BE2C (cell line): ENCODE data around the gene SZT2.

Experiments used
- DNase-seq: peaks from one replicate; pipeline ENCODE4 v3.0.0-alpha.2; 2020
- H3K27me3 ChIP-seq: fragments of 250-450 bp; sonication (Bioruptor Pico); 2 replicates; pipeline ENCODE4 v1.5.1; 2020; ENCODE audit warnings: mild to moderate bottlenecking
- H3K36me3 ChIP-seq: fragments of 250-450 bp; sonication (Bioruptor Pico); 2 replicates; pipeline ENCODE4 v1.5.1; 2020; ENCODE audit warnings: mild to moderate bottlenecking
- H3K4me1 ChIP-seq: fragments of 250-450 bp; sonication (Bioruptor Pico); 2 replicates; pipeline ENCODE4 v1.5.1; 2020
- H3K4me3 ChIP-seq: 2 replicates; pipeline ENCODE4 v1.5.1; 2011; ENCODE audit warnings: low read depth, low read length
- H3K9me3 ChIP-seq: fragments of 250-450 bp; sonication (Bioruptor Pico); 2 replicates; pipeline ENCODE4 v1.5.1; 2020
- CTCF ChIP-seq: IDR thresholded peaks from 2 replicates; pipeline ENCODE4 v1.5.1; 2012; ENCODE audit warnings: mild to moderate bottlenecking, low read depth, low read length

SZT2 gene

GRCh38 chr1:43436371-43436770 lies 46.7 kb downstream of the SZT2 start:
- Histone ChIP-seq H3K4me1 (no peaks in the 10 kb centered on the region), H3K27me3 (no peaks in the 10 kb centered on the region)
- TF ChIP-seq CTCF, result no peak

GRCh38 chr1:43437031-43437973 lies 47.6 kb downstream of the SZT2 start:
- Histone ChIP-seq H3K9me3 (no peaks in the 10 kb centered on the region), H3K36me3 (no peaks in the 10 kb centered on the region), H3K4me3 (no peak overlapping the region), H3K27me3 (no peaks in the 10 kb centered on the region), H3K4me1 (no peaks in the 10 kb centered on the region)
- no peak for TF ChIP-seq CTCF
- no peak for DNase-seq

More at GRCh38 chr1:43436371-43436770, 46.7 kb downstream of the SZT2 start:
- no peaks in the 10 kb centered on the region; the same call in 1 of the 2 replicates for H3K36me3 ChIP-seq
- no peak overlapping the region for H3K4me3 ChIP-seq
- no peaks in the 10 kb centered on the region for H3K9me3 ChIP-seq
- DNase-seq, result no peak

GRCh38 chr1:43438006-43438405 lies 48.3 kb downstream of the SZT2 start:
- no peaks in the 10 kb centered on the region for H3K27me3 ChIP-seq
- H3K36me3 ChIP-seq, result no peaks in the 10 kb centered on the region

GRCh38 chr1:43438576-43438952 lies 48.9 kb downstream of the SZT2 start:
- Histone ChIP-seq H3K36me3 (no peaks in the 10 kb centered on the region), H3K4me3 (no peak overlapping the region), H3K9me3 (no peaks in the 10 kb centered on the region), H3K27me3 (no peaks in the 10 kb centered on the region), H3K4me1 (no peaks in the 10 kb centered on the region)
- DNase-seq, result no peak
- no peak for TF ChIP-seq CTCF

More at GRCh38 chr1:43438006-43438405, 48.3 kb downstream of the SZT2 start:
- Histone ChIP-seq H3K9me3 (no peaks in the 10 kb centered on the region), H3K4me3 (no peak overlapping the region), H3K4me1 (no peaks in the 10 kb centered on the region)
- TF ChIP-seq CTCF, result no peak
- no peak for DNase-seq

- no peak for DNase-seq
- Histone ChIP-seq H3K27me3 (no peaks in the 10 kb centered on the region), H3K9me3 (no peaks in the 10 kb centered on the region), H3K4me3 (no peak overlapping the region), H3K36me3 (no peaks in the 10 kb centered on the region), H3K4me1 (no peaks in the 10 kb centered on the region)
- no peak for TF ChIP-seq CTCF
Observed at GRCh38 chr1:43438953-43439581, 49.4 kb downstream of the SZT2 start.

- no peak for TF ChIP-seq CTCF
- no peaks in the 10 kb centered on the region for H3K9me3 ChIP-seq
- no peak for DNase-seq
- H3K4me1 ChIP-seq, result no peaks in the 10 kb centered on the region
- no peaks in the 10 kb centered on the region for H3K36me3 ChIP-seq
- no peaks in the 10 kb centered on the region for H3K27me3 ChIP-seq
- no peak overlapping the region for H3K4me3 ChIP-seq
Observed at GRCh38 chr1:43439781-43440180, 50.1 kb downstream of the SZT2 start.
